GM19463 (cell line): ENCODE results near the gene MBLAC1.

Source experiments
- ATAC-seq: cut with Tn5 transposase; IDR thresholded peaks from one replicate; pipeline ENCODE4 v1.9.1; 2021; ENCODE audit warnings: mild to moderate bottlenecking, moderate library complexity; ENCODE audit not compliant: unreplicated experiment

Gene MBLAC1

GRCh38 chr7:100169147-100169850 lies 42.5 kb downstream of the MBLAC1 start:
- no peak for ATAC-seq

- ATAC-seq: no peak
Measured at GRCh38 chr7:100170101-100170897, 43.5 kb downstream of the MBLAC1 start.

DNA sequence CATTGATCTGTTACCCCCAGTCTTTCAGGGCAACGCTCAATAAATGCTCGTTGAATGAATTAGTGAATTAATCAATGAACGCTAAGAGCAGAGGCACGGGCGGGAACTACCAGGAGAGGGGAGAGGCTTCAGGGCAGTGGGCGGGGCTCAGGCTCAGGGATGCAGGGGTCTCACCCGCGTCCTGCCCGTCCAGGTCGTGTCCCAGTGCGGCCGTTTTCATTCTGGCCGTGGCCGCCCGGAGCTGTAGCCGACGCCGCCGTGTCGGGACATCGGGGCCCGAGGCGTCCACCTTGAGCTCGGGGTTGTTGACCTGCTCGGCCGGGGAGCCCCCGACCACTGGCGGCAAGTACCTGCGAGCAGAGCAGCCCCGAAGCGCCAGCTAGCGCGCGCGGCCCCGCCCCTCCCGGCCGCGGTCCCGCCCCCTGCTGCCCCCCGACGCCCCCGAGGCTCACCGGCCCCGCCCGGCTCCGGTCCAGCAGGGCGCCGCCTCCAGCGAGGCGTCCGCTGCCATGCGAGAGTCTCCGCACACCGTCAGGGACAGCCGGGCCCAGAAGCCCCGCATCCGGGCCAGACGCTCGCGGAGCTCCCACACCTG lies 44.4 kb downstream of the MBLAC1 start:
- no peak for ATAC-seq

GRCh38 chr7:100171840-100172239 lies 45.1 kb downstream of the MBLAC1 start:
- ATAC-seq: no peak

- ATAC-seq: no peak
Measured at GRCh38 chr7:100173806-100174495, 47.2 kb downstream of the MBLAC1 start.

DNA sequence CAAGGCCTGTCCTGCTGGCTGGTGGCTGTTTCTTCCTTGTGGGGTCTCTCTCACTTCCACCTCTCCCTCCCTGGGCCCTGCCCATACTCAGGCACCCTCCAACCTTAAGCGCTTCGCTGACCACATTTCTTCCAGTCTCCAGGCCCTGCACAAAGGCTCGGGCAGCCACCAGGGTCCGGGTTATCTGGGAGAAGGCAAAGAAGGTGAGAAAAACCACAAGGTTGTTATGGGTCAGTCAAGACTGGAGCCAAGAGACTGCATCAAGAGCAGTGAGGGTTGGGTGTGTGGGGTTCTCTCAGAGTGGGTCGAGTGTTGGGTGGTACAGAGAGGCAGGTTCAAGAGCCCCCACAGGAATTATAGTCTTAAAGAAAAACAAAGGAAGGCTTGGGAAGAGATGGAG lies 47.8 kb downstream of the MBLAC1 start:
- no peak for ATAC-seq

GRCh38 chr7:100175296-100175935 lies 48.6 kb downstream of the MBLAC1 start:
- ATAC-seq: no peak

DNA sequence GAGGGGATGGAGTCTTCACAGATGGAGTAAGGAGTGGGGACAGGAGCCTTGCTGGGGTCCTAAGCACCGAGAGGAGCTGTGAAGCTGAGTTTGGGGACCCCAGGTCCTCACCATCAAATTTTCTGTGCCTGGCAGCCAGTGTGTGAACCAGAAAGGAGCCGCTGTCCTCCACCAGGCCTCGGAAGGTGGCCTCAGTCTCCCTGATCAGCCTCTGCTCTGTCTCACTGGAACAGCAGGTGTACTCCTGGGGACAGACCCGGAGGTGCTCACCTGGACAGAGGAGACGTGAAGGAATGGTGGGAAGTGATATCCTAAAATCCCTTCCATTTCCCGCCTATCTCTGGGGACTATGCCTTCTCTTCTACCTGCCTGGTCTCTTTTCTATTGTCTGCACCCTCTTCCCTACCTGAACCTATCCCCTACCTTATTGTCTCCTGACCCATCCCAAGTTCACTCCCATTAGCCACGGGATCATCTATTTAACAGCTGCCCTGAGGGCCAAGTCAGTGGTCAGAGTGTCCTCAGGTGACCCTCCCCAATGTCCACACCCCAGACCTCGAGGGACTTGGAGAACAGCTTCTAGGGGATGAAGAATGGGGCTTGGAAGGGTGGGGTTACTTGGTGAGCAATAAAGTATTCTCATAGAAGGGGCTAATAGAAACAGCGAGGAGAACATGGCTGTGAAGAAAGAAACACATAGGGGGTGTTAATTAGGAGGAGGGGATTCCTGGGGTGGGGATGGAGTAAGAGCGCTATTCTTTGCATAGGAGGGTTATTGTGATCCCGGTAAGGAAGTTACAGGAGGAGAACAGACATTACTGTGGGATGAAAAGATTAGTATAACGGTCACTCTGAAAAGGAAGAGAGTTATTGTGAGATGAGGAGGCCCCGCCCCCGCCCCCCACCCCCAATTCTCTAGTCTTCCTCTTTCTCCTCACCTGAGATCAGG lies 49.6 kb downstream of the MBLAC1 start:
- no peak for ATAC-seq

DNA sequence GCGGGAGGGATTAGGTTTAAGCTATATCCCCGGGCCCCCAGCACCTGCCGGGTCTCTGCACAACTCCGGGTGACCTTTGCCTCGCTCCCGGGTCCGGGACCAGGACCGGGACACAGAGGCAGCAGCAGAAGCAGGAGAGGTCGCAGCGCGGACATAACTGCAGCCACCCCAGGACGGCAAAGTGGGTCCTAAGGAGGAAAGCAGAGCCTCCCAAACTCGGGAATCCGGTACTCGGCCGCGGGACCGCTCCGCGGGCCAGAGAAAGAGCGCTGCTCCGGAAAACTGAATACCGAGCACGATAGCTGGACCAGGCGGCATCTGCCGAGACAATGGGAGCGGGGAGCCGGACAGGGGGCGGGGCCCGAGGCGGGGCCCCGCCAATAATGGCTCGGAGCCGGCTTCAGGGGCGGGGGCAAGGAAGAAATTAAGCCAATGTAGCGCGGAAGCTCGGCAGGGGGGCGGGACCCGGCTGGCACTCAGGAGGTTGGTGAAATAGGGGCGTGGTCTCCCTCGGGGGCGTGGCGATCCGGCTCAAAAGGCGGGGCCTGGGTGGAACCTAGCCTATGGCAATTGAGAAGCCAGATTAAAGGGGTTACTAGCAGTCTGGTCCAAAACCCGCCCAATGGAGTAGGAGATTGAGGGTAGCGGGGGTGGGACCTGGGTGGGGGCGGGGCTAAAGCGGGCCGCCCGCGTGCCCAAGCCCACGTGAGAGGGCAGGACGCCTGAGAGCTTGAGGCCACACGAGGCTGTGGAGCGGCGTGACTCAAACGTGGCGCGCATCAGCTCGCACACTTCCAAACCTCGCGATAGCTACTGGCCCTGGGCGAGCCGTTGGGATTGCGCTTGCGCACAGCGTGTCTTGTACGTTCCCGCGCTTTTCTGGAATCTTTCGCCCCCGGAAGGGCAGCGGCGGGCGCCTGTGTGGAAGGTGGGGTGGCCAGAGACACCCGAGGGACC lies 50.6 kb downstream of the MBLAC1 start, which contains the start of the genes GPC2 and STAG3:
GPC2 (minus strand) TSS at position 337 of the 957 bp plus-strand sequence; CDS start at position 155, 182 bp downstream.
STAG3 (plus strand) TSS at position 874 of the 957 bp plus-strand sequence. CDS start 2,639 bp downstream, outside the sequence.
- ATAC-seq: peak; percentile 95
